ENCODE data around the gene APOL4.
"Not testable (repeated sequence)": the region's sequence is repeated elsewhere in the genome, so short reads cannot be mapped to it uniquely, and the experiment has no call there.

APOL4 gene

DNA sequence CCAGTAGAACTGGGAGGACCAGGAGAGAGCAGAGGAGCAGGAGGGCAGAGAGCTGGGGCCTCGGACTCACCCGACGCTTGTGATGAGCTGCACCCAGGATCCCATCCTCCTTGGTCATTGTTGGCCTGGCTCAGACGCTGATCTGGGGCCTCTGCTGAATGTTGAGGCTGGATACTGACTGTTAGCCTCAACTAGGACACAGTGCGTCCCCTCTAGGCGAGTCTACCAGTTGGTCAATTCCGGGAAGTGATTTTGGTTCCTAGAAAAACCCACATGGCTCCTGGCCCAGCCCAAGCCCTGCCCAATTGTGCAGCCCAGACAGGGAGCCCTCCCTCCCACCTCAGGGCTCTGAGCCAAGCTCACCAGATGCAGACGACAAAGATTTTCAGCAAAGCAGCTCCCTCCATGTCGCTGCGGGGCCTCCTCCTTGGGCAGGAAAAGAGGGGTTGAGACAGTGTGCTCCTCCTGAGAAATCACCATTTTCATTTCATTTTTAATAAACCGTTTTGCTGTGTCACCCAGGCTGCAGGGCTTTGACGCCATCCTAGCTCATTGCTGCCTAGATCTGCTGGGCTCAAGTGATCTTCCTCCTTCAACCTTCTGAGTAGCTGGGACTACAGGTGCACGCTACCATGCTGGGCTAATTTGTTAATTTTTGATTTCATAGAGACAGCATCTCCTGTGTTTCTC, at the start of gene APOL4:
TSS of gene APOL4 (minus strand) at position 180 of the 690 bp plus-strand sequence. CDS start at position 105, 75 bp downstream.
- peak within 1 kb of the TSS; percentile 46 for H3K4me2 ChIP-seq (ENCODE audit: insufficient read depth, low read length)
- TF ChIP-seq EZH2 (IDR thresholded peaks at IDR 0.05; ENCODE audit: borderline replicate concordance, low read depth, low read length, severe bottlenecking): no peak
- TF ChIP-seq, protein P1, sequence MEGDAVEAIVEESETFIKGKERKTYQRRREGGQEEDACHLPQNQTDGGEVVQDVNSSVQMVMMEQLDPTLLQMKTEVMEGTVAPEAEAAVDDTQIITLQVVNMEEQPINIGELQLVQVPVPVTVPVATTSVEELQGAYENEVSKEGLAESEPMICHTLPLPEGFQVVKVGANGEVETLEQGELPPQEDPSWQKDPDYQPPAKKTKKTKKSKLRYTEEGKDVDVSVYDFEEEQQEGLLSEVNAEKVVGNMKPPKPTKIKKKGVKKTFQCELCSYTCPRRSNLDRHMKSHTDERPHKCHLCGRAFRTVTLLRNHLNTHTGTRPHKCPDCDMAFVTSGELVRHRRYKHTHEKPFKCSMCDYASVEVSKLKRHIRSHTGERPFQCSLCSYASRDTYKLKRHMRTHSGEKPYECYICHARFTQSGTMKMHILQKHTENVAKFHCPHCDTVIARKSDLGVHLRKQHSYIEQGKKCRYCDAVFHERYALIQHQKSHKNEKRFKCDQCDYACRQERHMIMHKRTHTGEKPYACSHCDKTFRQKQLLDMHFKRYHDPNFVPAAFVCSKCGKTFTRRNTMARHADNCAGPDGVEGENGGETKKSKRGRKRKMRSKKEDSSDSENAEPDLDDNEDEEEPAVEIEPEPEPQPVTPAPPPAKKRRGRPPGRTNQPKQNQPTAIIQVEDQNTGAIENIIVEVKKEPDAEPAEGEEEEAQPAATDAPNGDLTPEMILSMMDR (IDR thresholded peaks at IDR 0.05; ENCODE audit: borderline replicate concordance, extremely low read depth, low read length, poor library complexity, severe bottlenecking): no peak
- peak; percentile 73 for ATAC-seq (ENCODE audit: insufficient read depth, low read depth)

GRCh38 chr22:36250292-36250960, 48.8 kb upstream of the APOL4 start:
- not testable (repeated sequence) for H3K4me3 ChIP-seq (ENCODE audit: low read depth in 1 of 2, low read length in 2 of 2); DNase-seq; H3K9ac ChIP-seq (ENCODE audit: low read depth, low read length); H3K27me3 ChIP-seq (ENCODE audit: insufficient read depth, low read length, poor library complexity); H3K4me2 ChIP-seq (ENCODE audit: insufficient read depth, low read length); H3K9me3 ChIP-seq (ENCODE audit: insufficient read depth, low read length, severe bottlenecking); H2AFZ ChIP-seq (ENCODE audit: low read depth, low read length); H4K20me1 ChIP-seq (ENCODE audit: insufficient read depth, low read length); ATAC-seq (ENCODE audit: insufficient read depth, low read depth); H3K27ac ChIP-seq (ENCODE audit: low read length); H3K36me3 ChIP-seq (ENCODE audit: insufficient read depth, low read length)
- H3K79me2 ChIP-seq (ENCODE audit: insufficient read depth, low read length): peaks cover 14% of the 10 kb centered on the region
- H3K4me1 ChIP-seq (ENCODE audit: insufficient read depth, low read length): peaks cover 30% of the 10 kb centered on the region

More for the DNA sequence above, at the start of gene APOL4:
- Histone ChIP-seq H3K9ac (ENCODE audit: low read depth, low read length) (peak within 1 kb of the TSS; percentile 31), H3K36me3 (ENCODE audit: insufficient read depth, low read length) (no peaks in the 10 kb centered on the region), H3K27ac (ENCODE audit: low read length) (peak within 1 kb of the TSS; percentile 79), H3K9me3 (ENCODE audit: insufficient read depth, low read length, severe bottlenecking) (no peaks in the 10 kb centered on the region), H2AFZ (ENCODE audit: low read depth, low read length) (peak within 1 kb of the TSS; percentile 59), H3K79me2 (ENCODE audit: insufficient read depth, low read length) (no peaks in the 10 kb centered on the region), H3K4me3 (ENCODE audit: low read depth in 1 of 2, low read length in 2 of 2) (peak within 1 kb of the TSS in 1 of 2 experiments; percentile 28; a peak in 2 of 4 replicates), H4K20me1 (ENCODE audit: insufficient read depth, low read length) (no peaks in the 10 kb centered on the region), H3K27me3 (ENCODE audit: insufficient read depth, low read length, poor library complexity) (no peaks in the 10 kb centered on the region), H3K4me1 (ENCODE audit: insufficient read depth, low read length) (peaks cover 54% of the 10 kb centered on the region)
- peak; percentile 81 for DNase-seq

DNA sequence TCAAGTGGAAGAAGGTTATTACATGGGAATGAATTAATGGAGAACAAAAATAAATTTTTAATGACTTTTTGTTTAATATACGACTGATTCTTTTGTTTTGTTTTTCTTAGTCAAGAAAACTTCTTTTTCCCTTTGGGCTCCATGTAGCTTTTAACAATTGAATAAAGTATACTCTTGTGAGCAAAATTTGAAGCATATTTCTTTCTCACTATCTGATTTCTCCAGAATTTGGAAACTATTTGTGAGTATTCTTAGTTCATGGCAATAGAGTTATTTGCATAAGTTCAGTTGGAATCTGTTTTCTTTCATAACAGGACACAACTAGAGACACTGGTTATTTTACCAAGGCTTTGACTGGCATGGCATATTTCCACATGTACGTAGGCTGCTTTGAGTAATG, 47.6 kb upstream of the APOL4 start:
- Histone ChIP-seq H3K79me2 (ENCODE audit: insufficient read depth, low read length) (peaks cover 9% of the 10 kb centered on the region), H3K9ac (ENCODE audit: low read depth, low read length) (no peak overlapping the region), H2AFZ (ENCODE audit: low read depth, low read length) (no peak overlapping the region), H3K36me3 (ENCODE audit: insufficient read depth, low read length) (no peaks in the 10 kb centered on the region), H3K9me3 (ENCODE audit: insufficient read depth, low read length, severe bottlenecking) (peaks cover 2% of the 10 kb centered on the region), H4K20me1 (ENCODE audit: insufficient read depth, low read length) (no peaks in the 10 kb centered on the region), H3K27ac (ENCODE audit: low read length) (no peak overlapping the region), H3K27me3 (ENCODE audit: insufficient read depth, low read length, poor library complexity) (no peaks in the 10 kb centered on the region), H3K4me2 (ENCODE audit: insufficient read depth, low read length) (no peak overlapping the region), H3K4me3 (ENCODE audit: low read depth in 1 of 2, low read length in 2 of 2) (no peak overlapping the region), H3K4me1 (ENCODE audit: insufficient read depth, low read length) (peaks cover 19% of the 10 kb centered on the region)
- TF ChIP-seq EZH2 (IDR thresholded peaks at IDR 0.05; ENCODE audit: borderline replicate concordance, low read depth, low read length, severe bottlenecking): no peak
- TF ChIP-seq, protein P1 (IDR thresholded peaks at IDR 0.05; ENCODE audit: borderline replicate concordance, extremely low read depth, low read length, poor library complexity, severe bottlenecking): no peak
- DNase-seq (no peak), ATAC-seq (ENCODE audit: insufficient read depth, low read depth) (no peak)

DNA sequence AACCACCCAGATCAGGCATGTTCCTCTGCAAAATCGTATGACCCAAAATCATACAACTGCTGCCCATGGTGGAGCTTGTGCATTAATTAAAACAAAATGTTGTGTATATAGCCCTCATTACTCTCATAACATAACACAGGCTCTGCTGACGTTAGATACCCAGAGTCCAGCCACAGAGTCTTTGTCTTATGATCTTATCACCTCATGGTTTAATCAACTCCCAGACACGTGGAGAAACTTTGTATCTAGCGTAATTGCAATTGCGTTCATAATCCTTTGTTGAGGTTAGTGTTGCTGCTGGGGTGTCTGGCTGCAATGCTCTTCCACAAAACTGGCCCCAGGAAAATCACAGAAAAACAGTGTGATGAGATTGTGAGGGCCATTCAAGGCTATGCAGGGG, 46.3 kb upstream of the APOL4 start:
- H3K9me3 ChIP-seq (ENCODE audit: insufficient read depth, low read length, severe bottlenecking): peaks cover 2% of the 10 kb centered on the region
- H3K9ac ChIP-seq (ENCODE audit: low read depth, low read length): no peak overlapping the region
- no peak overlapping the region for H3K27ac ChIP-seq (ENCODE audit: low read length)
- no peak for ATAC-seq (ENCODE audit: insufficient read depth, low read depth)
- TF ChIP-seq EZH2 (IDR thresholded peaks at IDR 0.05; ENCODE audit: borderline replicate concordance, low read depth, low read length, severe bottlenecking): no peak
- H3K36me3 ChIP-seq (ENCODE audit: insufficient read depth, low read length): no peaks in the 10 kb centered on the region
- no peak for DNase-seq
- no peaks in the 10 kb centered on the region for H3K79me2 ChIP-seq (ENCODE audit: insufficient read depth, low read length)
- H4K20me1 ChIP-seq (ENCODE audit: insufficient read depth, low read length): no peaks in the 10 kb centered on the region
- no peak overlapping the region for H3K4me2 ChIP-seq (ENCODE audit: insufficient read depth, low read length)
- no peak overlapping the region for H3K4me3 ChIP-seq (ENCODE audit: low read depth in 1 of 2, low read length in 2 of 2)
- H3K27me3 ChIP-seq (ENCODE audit: insufficient read depth, low read length, poor library complexity): no peaks in the 10 kb centered on the region
- H3K4me1 ChIP-seq (ENCODE audit: insufficient read depth, low read length): peaks cover 7% of the 10 kb centered on the region
- H2AFZ ChIP-seq (ENCODE audit: low read depth, low read length): no peak overlapping the region

Measured in DND-41 (cell line).